Tibial nerve (tissue), 4 donors: ENCODE measurements around the gene DPM2. TPM values are rescaled to one million over a fixed set of nuclear protein-coding genes. Genes with fewer than 3 reads are reported as not detected.

Source experiments
- DNase-seq, 2 donors: peaks; one replicate each; pipeline ENCODE4 v3.0.0-alpha.2; 2019; ENCODE audit warnings: low spot score in 2 of 2
- H3K27ac ChIP-seq, 4 donors: fragments of 200-600 bp; sonication (generic) in 3 of 4; one replicate each; pipeline ENCODE4 v1.5.1; 2017 to 2019; ENCODE audit warnings: mild to moderate bottlenecking in 1 of 4
- H3K27me3 ChIP-seq, 2 donors: fragments of 200-600 bp; sonication (generic) in 1 of 2; one replicate each; pipeline versions ENCODE4 v1.5.1 to v1.6.0; 2017 to 2019
- H3K36me3 ChIP-seq, 3 donors: fragments of 200-600 bp; sonication (generic); one replicate each; pipeline ENCODE4 v1.5.1; 2018 to 2019
- H3K4me1 ChIP-seq, 4 donors: fragments of 200-600 bp; sonication (generic) in 3 of 4; one replicate each; pipeline ENCODE4 v1.5.1; 2017 to 2019
- H3K4me3 ChIP-seq, 4 donors: fragments of 200-600 bp; sonication (generic) in 3 of 4; one replicate each; pipeline ENCODE4 v1.5.1; 2017 to 2019; ENCODE audit warnings: mild to moderate bottlenecking in 1 of 4, moderate library complexity in 1 of 4
- H3K9me3 ChIP-seq, 4 donors: fragments of 200-600 bp; sonication (generic) in 3 of 4; one replicate each; pipeline ENCODE4 v1.5.1; 2017 to 2019
- EP300 ChIP-seq, 2 donors: sonication (generic); formaldehyde crosslinking; IDR thresholded peaks; one replicate each; pipeline ENCODE4 v1.6.1; 2017; ENCODE audit warnings: antibody characterized with exemption in 2 of 2, mild to moderate bottlenecking in 1 of 2
- POLR2A ChIP-seq, 2 donors: fragments of 450-650 bp; IDR thresholded peaks; one replicate each; pipeline ENCODE4 v1.6.1; 2017; ENCODE audit warnings: antibody characterized with exemption in 2 of 2, mild to moderate bottlenecking in 2 of 2, moderate library complexity in 2 of 2
- WGBS, 2 donors: methylation state at CpG; one replicate each; pipeline ENCODE4 v1.1.5; 2018; 5-methylcytosine and 5-hydroxymethylcytosine counted together
- total RNA-seq, 4 donors: library from RNA; depleted of rRNA; stranded (reverse); fragments of >200 nt; gene quantifications; one replicate each; pipeline ENCODE4 v1.1.0, GENCODE V29; 2016
- TF ChIP-seq, protein P1 (sequence below), 5 experiments: fragments of 200-600 bp in 3 of 5; fragments of 450-650 bp in 2 of 5; sonication (generic) in 3 of 5; IDR thresholded peaks; one replicate each; pipeline ENCODE4 v1.5.1; 2016 to 2019; ENCODE audit warnings: antibody characterized with exemption in 5 of 5, mild to moderate bottlenecking in 3 of 5, moderate library complexity in 2 of 5

The DPM2 gene
- total RNA-seq, 4 donors from 2014 or later = 9.0 to 21.9 (median 14.7) TPM

GRCh38 chr9:127968042-127968441 lies 30.4 kb upstream of the DPM2 start:
- no peak overlapping the region for H3K4me3 ChIP-seq
- DNase-seq = no peak
- H3K4me1 ChIP-seq = peaks cover 3 to 100% (median 97%) of the 10 kb centered on the region in 4 donors
- no peak for TF ChIP-seq EP300 (IDR thresholded peaks at IDR 0.05)
- TF ChIP-seq POLR2A (IDR thresholded peaks at IDR 0.05) = no peak
- TF ChIP-seq, protein P1, sequence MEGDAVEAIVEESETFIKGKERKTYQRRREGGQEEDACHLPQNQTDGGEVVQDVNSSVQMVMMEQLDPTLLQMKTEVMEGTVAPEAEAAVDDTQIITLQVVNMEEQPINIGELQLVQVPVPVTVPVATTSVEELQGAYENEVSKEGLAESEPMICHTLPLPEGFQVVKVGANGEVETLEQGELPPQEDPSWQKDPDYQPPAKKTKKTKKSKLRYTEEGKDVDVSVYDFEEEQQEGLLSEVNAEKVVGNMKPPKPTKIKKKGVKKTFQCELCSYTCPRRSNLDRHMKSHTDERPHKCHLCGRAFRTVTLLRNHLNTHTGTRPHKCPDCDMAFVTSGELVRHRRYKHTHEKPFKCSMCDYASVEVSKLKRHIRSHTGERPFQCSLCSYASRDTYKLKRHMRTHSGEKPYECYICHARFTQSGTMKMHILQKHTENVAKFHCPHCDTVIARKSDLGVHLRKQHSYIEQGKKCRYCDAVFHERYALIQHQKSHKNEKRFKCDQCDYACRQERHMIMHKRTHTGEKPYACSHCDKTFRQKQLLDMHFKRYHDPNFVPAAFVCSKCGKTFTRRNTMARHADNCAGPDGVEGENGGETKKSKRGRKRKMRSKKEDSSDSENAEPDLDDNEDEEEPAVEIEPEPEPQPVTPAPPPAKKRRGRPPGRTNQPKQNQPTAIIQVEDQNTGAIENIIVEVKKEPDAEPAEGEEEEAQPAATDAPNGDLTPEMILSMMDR (IDR thresholded peaks at IDR 0.05) = no peak
- H3K36me3 ChIP-seq = no peaks in the 10 kb centered on the region
- 62 to 63% methylated on average over 3 of the region's 3 CpGs for WGBS, 2 donors
- no peaks in the 10 kb centered on the region for H3K27me3 ChIP-seq
- peak overlapping the region; percentile 88 to 99 (median 94) for H3K27ac ChIP-seq
- H3K9me3 ChIP-seq = no peaks in the 10 kb centered on the region

DNA sequence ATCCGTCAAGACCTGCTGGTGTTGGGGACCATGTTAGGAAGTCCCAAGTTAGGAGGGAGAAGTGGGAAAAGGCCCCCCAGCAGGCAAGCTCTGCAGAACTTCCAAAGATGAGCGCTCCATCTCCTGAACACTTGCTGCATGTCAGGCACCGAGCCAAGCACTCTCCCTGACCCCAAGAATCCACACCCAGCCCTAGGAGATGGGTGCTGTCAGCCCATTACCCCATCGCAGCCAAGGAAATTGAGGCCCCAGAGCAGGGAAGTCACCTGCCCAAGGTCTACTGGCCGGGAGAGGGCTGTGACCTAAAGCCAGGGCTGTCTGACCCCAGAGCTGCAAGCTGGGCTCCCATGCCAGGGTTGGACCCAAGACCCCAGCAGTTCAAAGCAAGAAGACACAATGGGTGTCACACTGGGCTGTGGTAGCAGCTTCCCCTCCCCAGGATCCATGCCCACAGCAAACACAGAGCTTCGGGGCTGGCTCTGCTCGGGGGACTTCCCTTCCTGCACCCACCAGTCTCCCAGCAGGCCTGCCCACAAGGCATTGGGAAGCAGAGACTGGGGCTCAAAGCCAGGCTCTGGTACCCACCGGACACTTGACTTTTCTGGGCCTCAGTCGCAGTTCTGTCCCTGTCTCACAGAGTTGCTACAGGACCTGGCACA lies 29.6 kb upstream of the DPM2 start:
- Histone ChIP-seq H3K27ac (peak overlapping the region; percentile 88 to 99 (median 94)), H3K27me3 (no peaks in the 10 kb centered on the region), H3K4me1 (peaks cover 3 to 100% (median 97%) of the 10 kb centered on the region in 4 donors), H3K9me3 (no peaks in the 10 kb centered on the region), H3K36me3 (no peaks in the 10 kb centered on the region), H3K4me3 (no peak overlapping the region)
- DNase-seq = no peak
- WGBS, 2 donors = 27 to 55% methylated on average over 3 to 7 of the region's 9 CpGs
- TF ChIP-seq EP300 (IDR thresholded peaks at IDR 0.05) (no peak), POLR2A (IDR thresholded peaks at IDR 0.05) (no peak)
- TF ChIP-seq, protein P1 (IDR thresholded peaks at IDR 0.05) = no peak

DNA sequence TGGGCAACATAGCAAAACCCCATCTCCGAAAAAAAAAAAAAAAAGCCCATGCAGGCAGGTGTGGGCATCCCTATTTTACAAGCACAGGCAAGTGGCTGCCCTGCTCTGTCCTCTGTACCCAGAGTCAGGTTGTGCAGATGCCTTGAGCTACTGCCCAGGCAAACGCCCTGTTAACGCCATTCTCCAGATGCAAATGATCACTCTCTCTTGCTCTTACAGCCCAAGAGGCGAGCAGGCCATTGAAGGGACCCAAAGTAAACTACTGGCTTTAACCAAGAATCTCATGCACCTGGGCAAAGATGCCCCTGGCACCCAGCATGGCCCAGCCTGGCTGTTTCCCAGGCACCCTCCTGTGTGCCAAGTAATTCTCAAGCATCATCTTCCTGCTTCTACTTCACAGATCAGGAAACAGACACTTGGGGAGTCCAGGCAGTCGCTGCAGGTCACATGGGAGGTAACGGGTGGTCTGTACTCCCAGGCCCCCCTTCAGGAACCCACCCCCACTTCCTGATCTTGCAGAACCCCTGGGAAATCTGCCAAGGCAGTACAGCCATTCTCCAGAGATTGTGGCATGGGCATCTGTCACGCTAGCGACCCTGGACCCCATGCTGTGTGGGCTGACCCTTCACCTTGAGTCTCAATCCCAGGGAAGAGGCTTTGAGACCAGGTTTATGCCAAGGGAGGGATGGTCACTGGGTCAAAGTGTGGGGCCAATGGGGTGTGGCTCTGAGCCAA lies 28.9 kb upstream of the DPM2 start:
- H3K4me3 ChIP-seq = no peak overlapping the region
- peak overlapping the region; percentile 88 to 99 (median 94) for H3K27ac ChIP-seq
- 53 to 61% methylated on average over 8 of the region's 8 CpGs for WGBS, 2 donors
- H3K9me3 ChIP-seq = no peaks in the 10 kb centered on the region
- no peak for DNase-seq
- TF ChIP-seq, protein P1 (IDR thresholded peaks at IDR 0.05) = no peak
- no peak for TF ChIP-seq POLR2A (IDR thresholded peaks at IDR 0.05)
- no peak for TF ChIP-seq EP300 (IDR thresholded peaks at IDR 0.05)
- peaks cover 3 to 100% (median 96%) of the 10 kb centered on the region in 4 donors for H3K4me1 ChIP-seq
- H3K36me3 ChIP-seq = no peaks in the 10 kb centered on the region
- no peaks in the 10 kb centered on the region for H3K27me3 ChIP-seq

DNA sequence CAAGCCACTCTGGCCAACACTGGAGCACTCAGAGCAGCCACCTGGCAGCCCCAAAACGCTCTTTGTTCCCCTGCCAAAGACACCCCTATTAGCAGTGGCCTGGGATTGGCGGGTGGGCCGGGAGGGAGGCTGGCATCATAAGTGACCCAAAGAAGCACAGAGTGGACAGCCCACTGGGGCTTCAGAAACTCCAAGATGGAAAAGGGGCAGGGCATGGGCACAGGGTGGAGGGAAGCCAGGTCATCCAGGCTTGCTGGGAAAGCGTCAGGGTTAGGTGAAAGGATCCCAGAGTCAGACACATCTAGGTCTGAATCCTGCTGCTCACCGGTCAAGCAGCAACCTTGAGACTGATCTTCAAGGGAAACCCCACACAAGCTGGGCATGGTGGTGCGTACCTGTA lies 28.3 kb upstream of the DPM2 start:
- TF ChIP-seq, protein P1 (IDR thresholded peaks at IDR 0.05) = no peak
- TF ChIP-seq EP300 (IDR thresholded peaks at IDR 0.05) = no peak
- TF ChIP-seq POLR2A (IDR thresholded peaks at IDR 0.05) = no peak
- Histone ChIP-seq H3K27me3 (no peaks in the 10 kb centered on the region), H3K4me1 (peaks cover 3 to 100% (median 92%) of the 10 kb centered on the region in 4 donors), H3K4me3 (peak overlapping the region in 2 of 4 donors; percentile 10 to 21), H3K27ac (peak overlapping the region; percentile 88 to 99 (median 94)), H3K36me3 (no peaks in the 10 kb centered on the region), H3K9me3 (no peaks in the 10 kb centered on the region)
- no peak for DNase-seq
- 27 to 40% methylated on average over 5 to 6 of the region's 6 CpGs for WGBS, 2 donors
